HG03575 (cell line): ENCODE results near the gene KCNJ15.

Experiments
- ATAC-seq: cut with Tn5 transposase; IDR thresholded peaks from one replicate; pipeline ENCODE4 v1.9.1; 2021; ENCODE audit not compliant: unreplicated experiment, insufficient number of reproducible peaks, low FRiP score; ENCODE audit errors: extremely low read depth

KCNJ15 gene

DNA sequence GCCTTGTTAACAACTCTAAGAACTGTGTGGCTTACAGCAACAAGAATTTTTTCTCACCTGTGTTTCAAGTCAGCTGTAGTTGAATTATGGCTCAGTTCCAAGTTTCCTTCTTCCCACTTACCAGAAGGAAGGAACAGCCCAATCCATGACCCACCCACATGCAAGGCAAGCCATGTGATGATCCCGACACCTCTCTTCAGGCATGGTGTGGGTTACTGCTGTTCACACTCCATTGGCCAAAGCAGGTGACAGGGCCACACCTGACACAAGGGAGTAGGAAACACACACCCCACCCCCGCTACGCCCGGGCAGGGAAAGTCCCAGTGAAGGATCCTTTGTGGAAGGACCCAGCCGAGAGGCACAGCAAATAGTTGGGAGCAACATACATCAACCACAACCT is 36.3 kb downstream of the KCNJ15 start:
- ATAC-seq: no peak

DNA sequence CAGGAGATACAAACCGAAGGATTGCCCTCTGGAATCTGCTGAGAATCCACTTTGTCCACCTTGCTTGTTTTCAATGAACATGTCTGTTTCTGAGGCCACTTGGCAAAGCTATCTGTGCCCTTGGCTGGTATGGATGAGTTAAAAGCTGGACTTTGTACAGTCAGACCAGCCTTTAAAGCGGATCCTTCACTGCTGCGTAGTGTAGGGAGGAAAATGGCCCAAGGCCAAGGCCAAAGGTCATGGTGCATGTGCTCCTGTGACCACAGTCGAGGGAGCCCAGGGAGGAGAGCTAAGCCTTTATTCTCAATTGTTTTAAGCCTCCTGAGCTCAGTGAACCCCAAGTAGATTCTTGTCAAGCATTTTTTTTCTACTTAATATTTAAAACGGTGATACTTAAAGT is 37.0 kb downstream of the KCNJ15 start:
- ATAC-seq: no peak

DNA sequence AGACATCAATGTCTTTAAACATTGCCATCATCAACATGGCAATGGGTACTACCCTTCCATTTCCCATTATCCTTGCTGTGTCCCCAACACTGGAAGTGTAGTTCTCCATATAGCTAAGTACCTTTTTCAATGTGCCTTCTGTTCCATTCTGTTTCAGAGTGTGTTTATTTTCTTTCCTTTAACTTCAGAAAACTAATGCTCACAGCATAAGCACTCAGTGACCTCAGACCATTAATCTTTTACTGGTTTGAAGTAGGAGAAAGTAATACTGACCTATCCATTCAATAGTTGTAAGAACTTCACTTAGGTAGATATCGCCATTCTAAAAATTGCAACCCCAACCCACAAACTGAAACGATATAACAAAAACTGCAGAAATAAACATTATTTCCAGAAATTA is 37.8 kb downstream of the KCNJ15 start:
- no peak for ATAC-seq

DNA sequence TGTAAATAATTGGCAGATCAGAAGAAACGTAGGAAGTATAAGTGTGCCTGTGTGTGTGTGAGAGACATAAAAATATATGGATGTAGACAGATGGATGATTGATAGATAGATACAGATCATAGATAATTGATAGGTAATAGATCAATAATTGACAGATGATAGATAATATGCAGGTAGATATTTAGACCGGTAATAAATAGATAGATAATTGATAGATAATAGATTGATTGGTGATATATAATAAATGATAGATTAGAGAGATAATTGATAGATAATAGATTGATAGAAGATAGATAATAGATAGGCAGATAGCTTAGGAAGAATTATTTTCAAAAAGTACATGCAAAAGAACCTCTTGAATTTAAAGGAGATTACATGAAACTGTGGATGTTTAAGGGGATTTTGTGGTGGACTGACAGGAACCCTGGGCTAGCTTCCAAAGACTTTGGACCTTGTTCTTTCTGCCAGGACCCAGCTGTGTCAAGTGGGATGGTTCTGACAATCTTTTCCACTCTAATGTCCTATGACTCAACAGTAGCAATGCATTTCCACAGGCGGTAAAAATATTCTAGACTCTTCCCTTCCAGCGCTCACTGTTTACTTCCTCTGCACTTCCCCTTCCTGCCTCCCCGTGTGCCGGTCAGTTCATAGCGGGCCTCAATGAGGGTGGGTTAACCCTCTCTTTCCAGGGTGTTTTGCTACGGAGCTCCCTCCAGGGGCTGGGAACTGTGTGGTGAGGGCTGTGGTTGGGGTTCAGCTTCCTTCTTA is 39.4 kb downstream of the KCNJ15 start:
- no peak for ATAC-seq

- ATAC-seq: no peak
Observed at GRCh38 chr21:38297194-38297631, 40.4 kb downstream of the KCNJ15 start.

DNA sequence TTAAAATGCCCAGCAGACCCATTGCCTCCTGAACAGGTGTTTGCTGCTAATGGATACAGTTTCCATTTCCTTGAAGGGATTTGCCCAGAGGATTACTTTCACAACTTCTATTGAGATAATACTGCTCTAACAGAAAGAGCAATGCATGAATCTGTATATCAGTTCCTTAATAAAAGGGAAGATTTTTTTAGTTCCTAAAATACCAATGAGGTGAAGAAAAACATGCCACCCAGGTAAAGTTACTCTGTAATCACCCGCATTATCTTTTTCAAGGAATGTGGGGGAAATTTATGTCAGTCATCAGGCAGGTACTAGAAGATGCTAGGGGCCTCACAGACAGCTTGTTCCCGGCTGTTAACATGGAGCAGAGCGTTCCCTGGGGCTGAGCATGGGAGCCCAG is 41.1 kb downstream of the KCNJ15 start:
- ATAC-seq: no peak

DNA sequence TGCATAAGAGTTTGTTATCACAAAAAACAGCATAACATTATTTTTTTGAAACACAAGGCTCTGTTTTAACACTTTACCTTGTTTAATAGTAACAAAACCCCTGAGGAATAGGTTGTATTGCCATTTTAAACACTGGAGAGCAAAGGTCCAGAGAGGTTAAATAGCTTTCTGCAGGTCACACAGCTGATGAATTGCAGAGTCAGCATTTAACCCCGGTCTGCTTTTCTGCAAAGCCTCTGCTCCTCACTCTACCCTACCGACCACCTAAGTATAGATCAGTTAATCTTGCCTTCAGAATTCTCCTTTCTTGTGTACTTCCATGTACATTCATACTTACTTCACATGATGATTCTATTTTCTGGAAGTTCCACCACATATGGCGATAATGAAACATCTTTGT is 42.0 kb downstream of the KCNJ15 start:
- no peak for ATAC-seq

DNA sequence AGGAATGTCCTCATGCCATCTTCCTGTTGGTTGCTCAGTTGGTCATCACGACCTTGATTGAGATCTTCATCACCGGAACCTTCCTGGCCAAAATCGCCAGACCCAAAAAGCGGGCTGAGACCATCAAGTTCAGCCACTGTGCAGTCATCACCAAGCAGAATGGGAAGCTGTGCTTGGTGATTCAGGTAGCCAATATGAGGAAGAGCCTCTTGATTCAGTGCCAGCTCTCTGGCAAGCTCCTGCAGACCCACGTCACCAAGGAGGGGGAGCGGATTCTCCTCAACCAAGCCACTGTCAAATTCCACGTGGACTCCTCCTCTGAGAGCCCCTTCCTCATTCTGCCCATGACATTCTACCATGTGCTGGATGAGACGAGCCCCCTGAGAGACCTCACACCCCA is 42.9 kb downstream of the KCNJ15 start:
- no peak for ATAC-seq

- ATAC-seq: no peak
Observed at GRCh38 chr21:38300141-38300578, 43.4 kb downstream of the KCNJ15 start.

DNA sequence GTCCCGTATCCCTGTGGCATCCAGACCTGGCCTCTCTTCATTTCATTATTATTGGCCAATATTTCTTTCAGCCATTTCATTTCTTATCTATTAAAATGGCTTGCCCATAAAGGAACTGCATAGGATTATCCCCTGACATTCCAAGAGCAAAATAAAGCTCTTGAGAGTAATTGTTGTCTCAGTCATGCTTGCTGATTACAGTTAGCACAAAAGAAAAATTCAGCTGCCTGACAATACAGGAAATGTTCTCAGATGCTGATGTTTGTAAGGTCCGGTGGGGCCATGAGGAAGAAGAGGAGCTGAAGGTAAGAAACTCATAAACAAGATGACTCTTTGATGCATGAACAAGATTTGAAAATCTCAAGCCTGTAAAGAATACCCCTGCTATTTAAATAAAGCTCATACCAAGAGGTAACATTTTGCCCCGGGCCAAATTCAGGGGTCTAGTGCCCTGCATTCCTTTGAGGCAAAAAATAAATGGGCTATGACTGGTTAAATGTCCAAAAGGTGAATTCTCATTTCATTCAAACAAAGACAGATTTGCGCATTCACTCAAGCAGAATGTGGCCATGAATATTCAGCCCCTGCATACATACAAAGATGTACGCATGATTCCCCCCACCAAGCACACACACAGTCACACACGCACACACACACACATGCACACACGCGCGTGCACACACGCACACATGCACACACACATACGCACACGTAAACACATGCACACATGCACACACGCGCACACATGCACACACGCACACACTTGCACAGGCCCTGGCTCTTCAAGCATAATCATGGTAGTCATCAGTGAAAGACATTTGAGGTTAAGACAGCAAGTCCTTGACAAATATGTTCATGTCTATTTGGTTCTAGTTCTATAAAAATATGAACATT is 44.8 kb downstream of the KCNJ15 start:
- no peak for ATAC-seq

DNA sequence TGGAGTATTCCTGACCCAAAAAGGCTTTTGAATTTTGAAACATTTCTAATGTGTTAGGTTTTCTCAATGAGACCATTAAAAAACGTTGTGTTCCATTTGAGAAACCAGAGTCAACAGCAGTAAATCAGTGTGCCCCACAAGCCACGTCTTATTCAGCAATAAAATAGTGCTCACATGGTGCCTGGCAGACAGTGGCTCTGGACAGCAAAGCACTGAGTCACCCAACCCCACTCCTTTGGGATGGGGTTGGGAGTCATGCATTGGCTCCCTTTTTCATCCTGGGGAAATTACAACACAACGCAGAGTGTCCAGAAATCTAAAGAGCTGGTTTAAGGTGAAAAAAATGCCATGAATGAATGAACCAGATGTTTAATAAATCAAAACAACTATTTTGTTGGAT is 46.5 kb downstream of the KCNJ15 start:
- ATAC-seq: no peak

- ATAC-seq: no peak
Observed at GRCh38 chr21:38306433-38307141, 49.8 kb downstream of the KCNJ15 start.

DNA sequence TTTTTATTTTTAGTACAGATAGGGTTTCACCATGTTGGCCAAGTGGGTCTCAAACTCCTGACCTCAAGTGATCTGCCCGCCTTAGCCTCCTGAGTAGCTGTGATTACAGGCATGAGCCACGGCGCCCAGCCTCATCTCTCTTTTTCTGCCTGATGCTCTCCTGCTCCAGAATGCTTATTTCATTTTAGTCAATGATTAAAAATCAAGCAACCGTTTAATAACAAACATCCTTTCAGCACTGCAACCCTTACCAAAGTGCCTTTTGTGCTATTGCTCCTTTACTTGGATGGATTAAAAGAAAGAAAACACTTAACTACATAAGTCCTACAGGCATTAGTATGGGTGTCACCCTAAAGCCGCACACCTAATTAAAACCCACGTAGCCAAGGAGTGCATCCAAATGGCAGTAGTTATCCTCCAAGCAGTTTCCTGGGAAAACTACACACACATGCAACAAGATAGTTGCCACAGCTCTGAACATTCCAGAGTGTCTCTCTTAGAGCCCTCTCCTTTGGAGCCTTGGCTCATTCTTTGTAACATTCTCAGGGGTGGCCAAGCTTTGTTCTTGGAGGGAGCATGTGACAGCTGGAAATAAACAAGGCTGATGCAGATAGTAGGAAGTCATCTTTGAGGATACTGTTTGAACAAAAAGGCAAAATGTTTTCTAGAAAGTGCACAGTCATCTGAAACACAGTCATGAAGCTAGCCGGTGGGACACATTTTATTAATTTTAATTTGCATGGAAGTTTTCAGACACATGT is 51.2 kb downstream of the KCNJ15 start:
- no peak for ATAC-seq

DNA sequence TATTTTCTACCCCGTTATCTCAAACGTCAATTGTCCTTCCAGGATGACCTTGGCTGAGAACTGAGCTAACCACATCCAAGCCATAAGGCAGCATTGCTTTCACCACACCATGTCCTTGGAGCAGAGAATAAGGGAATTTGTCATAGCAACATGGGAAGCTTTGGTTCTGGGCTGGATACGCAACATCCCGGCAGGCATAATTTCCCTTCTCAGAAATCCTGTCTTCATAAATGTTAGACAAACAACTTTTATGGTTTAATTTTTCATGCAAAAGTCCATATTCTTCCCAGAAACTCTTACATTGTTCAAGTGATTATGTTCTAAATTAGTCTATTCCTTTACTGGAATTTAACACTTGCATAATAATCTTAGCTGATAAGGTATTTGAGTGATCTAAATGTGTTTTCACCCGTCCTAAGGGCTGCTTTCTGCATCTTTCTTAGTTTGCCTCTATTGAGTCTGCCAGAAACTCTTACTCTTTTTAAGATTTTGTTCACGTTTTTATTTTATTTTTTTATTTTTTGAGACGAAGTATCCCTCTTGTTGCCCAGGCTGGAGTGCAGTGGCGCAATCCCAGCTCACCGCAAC is 51.8 kb downstream of the KCNJ15 start:
- ATAC-seq: no peak

- ATAC-seq: no peak
Observed at GRCh38 chr21:38310646-38311485, 54.1 kb downstream of the KCNJ15 start.

- no peak for ATAC-seq
Observed at GRCh38 chr21:38311765-38312164, 55.0 kb downstream of the KCNJ15 start.

- no peak for ATAC-seq
Observed at GRCh38 chr21:38312822-38313221, 56.0 kb downstream of the KCNJ15 start.

DNA sequence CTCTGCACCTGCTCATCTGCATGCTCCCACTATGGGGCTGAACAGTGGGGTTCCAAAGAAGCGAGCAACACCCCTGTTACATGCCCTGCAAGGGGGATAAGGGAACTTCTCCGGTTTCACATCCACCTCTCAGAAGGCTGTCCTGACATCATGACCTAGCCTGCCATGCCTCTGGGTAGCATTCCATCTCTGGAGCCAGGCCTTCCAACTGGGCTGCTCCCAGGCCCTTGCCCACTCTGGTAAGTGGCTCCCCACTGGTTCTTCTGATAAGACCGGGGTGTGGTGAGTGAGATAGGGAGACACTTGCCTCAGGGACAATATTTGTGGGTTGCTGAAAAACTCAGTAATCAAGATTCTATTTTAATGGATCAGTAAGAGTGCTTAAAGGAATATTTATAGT is 57.8 kb downstream of the KCNJ15 start:
- no peak for ATAC-seq
